Motor neuron (in vitro differentiated cells): Measurements from ENCODE around the gene SERPINA3. TPM values are rescaled to one million over a fixed set of nuclear protein-coding genes. Genes with fewer than 3 reads are reported as not detected.

Experiments used
- ATAC-seq, 8 experiments: fragments of 200-7000 bp; cut with Tn5 transposase; replicated peaks in 6 of 8; 2 replicates each; pipeline ENCODE4 v1.8.0; 2021; ENCODE audit warnings: mild to moderate bottlenecking in 8 of 8, moderate library complexity in 8 of 8
- H3K27ac ChIP-seq, 2 donors: fragments of 250-450 bp; sonication (Bioruptor Pico); 2 replicates each; pipeline ENCODE4 v1.9.0; 2021; ENCODE audit warnings: antibody characterized with exemption in 2 of 2, mild to moderate bottlenecking in 2 of 2, moderate library complexity in 1 of 2
- H3K4me1 ChIP-seq, 2 donors: fragments of 250-450 bp; sonication (Bioruptor Pico); replicated peaks in 1 of 2; 2 replicates each; pipeline ENCODE4 v1.6.1; 2021; ENCODE audit warnings: antibody characterized with exemption in 2 of 2, mild to moderate bottlenecking in 2 of 2, moderate library complexity in 1 of 2
- H3K4me3 ChIP-seq, 5 donors: fragments of 250-450 bp; sonication (Bioruptor Pico); 2 replicates each; pipeline ENCODE4 v1.9.0; 2021; ENCODE audit warnings: antibody characterized with exemption in 5 of 5, mild to moderate bottlenecking in 5 of 5, moderate library complexity in 4 of 5
- WGBS, 10 experiments: fragments of 450-650 bp; shearing (Covaris generic); methylation state at CpG; one replicate each; pipeline ENCODE4 v1.0.0; 2022; 5-methylcytosine and 5-hydroxymethylcytosine counted together
- in situ Hi-C, 9 experiments: fragments of 400-800 bp; cut with MboI; loops; one replicate each; pipeline ENCODE4 v1.15.0; 2021; ENCODE audit warnings: low sequenced_read_pairs in 9 of 9, low pct_unique_long_range_greater_than_20kb in 2 of 9; ENCODE audit not compliant: unreplicated experiment in 9 of 9
- total RNA-seq, 8 experiments: library from RNA; unstranded; fragments of 300-600 nt; gene quantifications; 2 replicates each; pipeline versions ENCODE4 v1.2.3 to v1.2.4, GENCODE V29; 2022

SERPINA3 gene
- total RNA-seq, 8 experiments from 2014 or later: 0.27 to 73.5 (median 1.2) TPM

DNA sequence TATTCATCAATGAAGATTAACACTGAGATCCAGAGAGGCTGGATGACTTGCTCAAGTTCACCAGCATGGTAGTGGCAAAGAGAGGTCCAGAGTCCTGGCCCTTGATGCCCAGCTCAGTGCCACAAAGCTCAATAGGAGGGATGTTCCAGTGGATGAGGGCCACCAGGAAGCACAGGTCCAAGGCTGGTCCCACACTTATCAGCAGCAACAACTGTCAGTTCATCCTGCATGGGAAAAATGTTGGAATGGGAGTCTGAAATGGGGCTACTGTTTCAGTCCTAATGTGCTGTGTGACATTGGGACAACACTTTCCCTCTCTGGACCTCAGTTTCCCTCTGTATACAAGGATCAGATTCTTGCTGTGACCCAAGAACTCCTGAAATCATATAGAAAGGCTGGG lies 19.7 kb upstream of the SERPINA3 start:
- H3K27ac ChIP-seq: no peak overlapping the region
- in situ Hi-C loops: no loop called here
- H3K4me1 ChIP-seq: peaks cover 0 to 17% of the 10 kb centered on the region in 2 donors
- no peak for ATAC-seq
- no peak overlapping the region for H3K4me3 ChIP-seq

DNA sequence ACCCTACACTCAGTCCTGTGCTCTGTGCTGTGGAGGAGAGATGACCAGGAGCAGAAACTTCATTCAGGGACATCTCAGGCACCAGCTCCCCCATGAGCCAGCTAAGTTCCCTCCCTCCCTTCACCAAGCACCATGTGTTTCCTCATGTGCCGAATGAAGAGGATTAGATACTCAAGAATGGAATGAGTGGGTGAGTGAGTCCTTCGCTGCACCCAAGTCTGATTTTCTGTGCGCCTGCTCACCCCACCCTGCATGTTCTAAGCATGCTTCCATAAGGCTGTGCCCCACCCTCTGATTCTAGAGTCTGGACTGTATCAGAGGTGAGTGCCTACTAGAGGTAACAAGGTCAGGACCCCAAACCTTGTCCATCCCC lies 18.8 kb upstream of the SERPINA3 start:
- Histone ChIP-seq H3K27ac (no peak overlapping the region), H3K4me1 (peaks cover 5 to 20% of the 10 kb centered on the region in 2 donors), H3K4me3 (no peak overlapping the region)
- no peak for ATAC-seq
- WGBS, 10 experiments: 60 to 100% methylated on average over 1 of the region's 3 CpGs; no CpG with 5 or more reads in 8 of the 10 experiments
- in situ Hi-C loops: no loop called here

DNA sequence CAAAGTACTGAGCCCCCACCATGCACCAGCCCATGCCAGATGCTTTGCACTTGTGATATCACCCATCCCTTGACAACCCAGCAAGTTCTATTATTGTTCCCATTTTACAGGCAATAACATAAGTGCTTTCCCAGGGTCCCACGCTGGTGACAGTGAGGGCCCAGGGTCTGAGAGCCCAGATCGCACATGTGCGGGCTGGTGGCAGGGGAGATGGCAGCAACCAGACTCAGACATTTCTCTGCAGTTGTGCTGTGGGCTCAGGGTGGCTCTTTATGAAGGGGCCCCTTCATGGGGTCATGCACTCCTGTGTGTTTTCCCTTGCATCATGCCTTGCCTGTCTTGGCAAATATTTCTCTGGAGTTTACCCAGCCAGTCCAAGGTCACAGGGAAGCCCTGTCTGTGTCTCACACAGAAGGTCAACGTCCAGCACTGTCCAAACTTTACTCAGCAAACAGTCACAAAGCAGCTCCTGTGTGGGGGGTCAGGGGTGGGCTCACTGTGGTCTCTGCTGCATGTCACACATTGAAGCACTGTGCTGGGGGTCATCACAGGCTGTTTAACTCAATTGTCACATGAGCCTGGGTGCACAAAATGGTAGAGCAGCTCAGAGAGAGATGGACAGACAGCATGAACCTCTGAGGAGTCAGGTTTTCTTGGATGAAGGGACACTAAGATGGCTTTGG lies 18.3 kb upstream of the SERPINA3 start:
- peak in 1 of 8 experiments; percentile 49 for ATAC-seq
- Histone ChIP-seq H3K27ac (no peak overlapping the region), H3K4me1 (peaks cover 10 to 25% of the 10 kb centered on the region in 2 donors), H3K4me3 (no peak overlapping the region)
- in situ Hi-C loops: no loop called here
- WGBS, 10 experiments: 17 to 80% methylated on average over 1 to 3 of the region's 4 CpGs; no CpG with 5 or more reads in 8 of the 10 experiments

DNA sequence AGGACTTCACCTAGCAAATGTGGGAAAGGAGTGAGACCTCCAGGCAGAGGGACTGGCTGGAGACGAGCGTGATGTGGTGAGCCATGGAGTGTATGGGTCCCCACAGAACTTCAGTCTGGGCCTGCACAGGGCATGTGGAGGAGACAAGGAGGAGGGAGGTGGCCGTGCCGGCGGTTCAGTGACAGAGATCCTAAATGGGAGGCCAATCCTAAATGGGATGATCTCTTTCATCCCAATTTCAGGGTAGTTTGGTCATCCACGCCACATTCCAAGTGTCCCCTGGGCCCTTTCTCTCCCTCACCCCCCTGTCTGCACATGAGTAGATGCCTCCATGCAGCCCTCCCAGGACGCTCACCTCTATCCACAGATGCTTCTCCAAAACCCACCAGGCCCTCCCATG lies 17.8 kb upstream of the SERPINA3 start:
- Histone ChIP-seq H3K27ac (no peak overlapping the region), H3K4me3 (no peak overlapping the region), H3K4me1 (peaks cover 16 to 30% of the 10 kb centered on the region in 2 donors)
- WGBS, 10 experiments: 0 to 100% (median 96%) methylated on average over 1 to 5 of the region's 7 CpGs; no CpG with 5 or more reads in 6 of the 10 experiments
- in situ Hi-C loops: no loop called here
- no peak for ATAC-seq

DNA sequence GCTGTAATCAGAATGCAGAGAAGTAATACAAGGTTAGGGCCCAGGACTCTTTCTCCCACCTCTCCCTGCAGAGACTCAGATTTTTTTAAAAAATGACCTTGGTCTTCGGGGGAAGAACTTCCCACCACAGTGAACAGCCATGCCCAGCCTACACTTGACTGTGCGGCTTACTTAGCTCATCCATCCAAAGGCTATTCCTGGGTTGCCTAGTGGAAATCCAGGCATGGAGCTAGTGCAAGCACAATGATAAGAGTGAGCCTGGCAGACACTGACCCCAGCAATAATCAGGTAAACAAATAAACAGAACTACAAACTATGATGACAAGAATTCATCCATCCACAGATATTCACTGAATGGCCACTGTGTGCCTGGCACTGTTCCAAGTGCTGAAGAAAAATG lies 16.3 kb upstream of the SERPINA3 start:
- Histone ChIP-seq H3K4me1 (peaks cover 23 to 44% of the 10 kb centered on the region in 2 donors), H3K27ac (no peak overlapping the region), H3K4me3 (no peak overlapping the region)
- in situ Hi-C loops: no loop called here
- ATAC-seq: no peak
- WGBS, 10 experiments: 0 to 80% (median 20%) methylated on average over 1 to 2 of the region's 2 CpGs; no CpG with 5 or more reads in 5 of the 10 experiments

DNA sequence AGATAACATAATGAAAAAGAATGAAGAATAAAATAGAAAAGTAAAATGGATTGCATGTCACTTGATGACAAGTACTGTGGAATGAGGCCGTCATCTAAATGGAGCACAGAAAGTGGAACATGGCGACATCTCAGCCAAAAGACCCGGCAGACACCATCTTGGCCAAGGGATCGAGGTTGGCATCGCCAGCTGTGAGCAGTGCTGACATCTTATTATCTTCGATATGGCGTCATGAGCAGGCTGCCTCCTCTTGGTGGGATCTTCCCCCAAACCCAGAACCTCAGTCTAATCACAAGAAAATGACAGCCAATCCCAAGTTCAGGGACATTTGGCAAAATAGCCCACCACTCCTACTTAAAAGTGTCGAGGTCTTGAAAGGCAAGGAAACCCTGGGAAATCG lies 15.8 kb upstream of the SERPINA3 start:
- H3K4me1 ChIP-seq: peaks cover 23 to 47% of the 10 kb centered on the region in 2 donors
- ATAC-seq: no peak
- in situ Hi-C loops: no loop called here

DNA sequence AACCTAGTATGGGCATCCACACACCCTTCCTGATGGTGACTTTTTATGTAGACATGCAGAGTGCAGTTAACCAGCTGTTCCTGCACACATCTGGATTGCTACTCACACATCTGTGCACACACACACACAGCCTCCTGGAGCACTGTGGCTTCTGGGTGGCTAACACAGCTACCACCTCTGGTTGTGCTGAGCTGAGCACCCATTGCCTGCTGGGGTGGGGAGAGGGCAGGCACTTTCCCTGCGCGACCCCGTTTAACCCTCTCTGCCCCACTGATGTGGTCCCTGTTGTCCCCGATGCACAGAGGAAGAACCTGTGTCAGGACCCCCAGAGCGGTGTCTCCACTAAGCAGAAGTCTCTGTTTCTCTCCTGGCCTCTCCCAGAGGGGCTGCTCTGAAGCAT lies 14.4 kb upstream of the SERPINA3 start:
- in situ Hi-C loops: no loop called here
- Histone ChIP-seq H3K27ac (no peak overlapping the region), H3K4me1 (peaks cover 30 to 56% of the 10 kb centered on the region in 2 donors), H3K4me3 (no peak overlapping the region)
- no peak for ATAC-seq
- 100% methylated on average over 1 of the region's 5 CpGs; no CpG with 5 or more reads in 9 of the 10 experiments for WGBS, 10 experiments

More for the DNA sequence above, 15.8 kb upstream of the SERPINA3 start:
- Histone ChIP-seq H3K27ac (no peak overlapping the region), H3K4me3 (no peak overlapping the region)
- 40 to 100% (median 72%) methylated on average over 2 to 9 of the region's 9 CpGs; no CpG with 5 or more reads in 1 of the 10 experiments for WGBS, 10 experiments

DNA sequence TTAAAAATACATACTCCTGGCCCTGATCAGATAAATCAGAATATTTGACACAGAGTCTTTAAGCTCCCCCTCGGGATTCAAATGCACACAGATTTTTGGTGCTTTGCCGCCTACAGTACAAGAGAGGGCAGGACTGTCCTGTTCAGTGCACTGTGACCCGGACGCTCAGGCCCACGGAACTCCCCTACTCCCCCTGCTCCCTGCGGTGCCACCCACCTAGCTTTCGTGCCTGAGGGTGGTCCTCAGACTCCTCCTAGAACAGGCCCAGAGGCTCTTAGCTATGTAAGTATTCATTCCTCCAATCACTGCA lies 13.7 kb upstream of the SERPINA3 start:
- no peak overlapping the region for H3K4me3 ChIP-seq
- peaks cover 30 to 56% of the 10 kb centered on the region in 2 donors for H3K4me1 ChIP-seq
- ATAC-seq: no peak
- in situ Hi-C loops: no loop called here
- no peak overlapping the region for H3K27ac ChIP-seq
- WGBS, 10 experiments: 20 to 94% (median 83%) methylated on average over 1 to 7 of the region's 7 CpGs; no CpG with 5 or more reads in 4 of the 10 experiments

DNA sequence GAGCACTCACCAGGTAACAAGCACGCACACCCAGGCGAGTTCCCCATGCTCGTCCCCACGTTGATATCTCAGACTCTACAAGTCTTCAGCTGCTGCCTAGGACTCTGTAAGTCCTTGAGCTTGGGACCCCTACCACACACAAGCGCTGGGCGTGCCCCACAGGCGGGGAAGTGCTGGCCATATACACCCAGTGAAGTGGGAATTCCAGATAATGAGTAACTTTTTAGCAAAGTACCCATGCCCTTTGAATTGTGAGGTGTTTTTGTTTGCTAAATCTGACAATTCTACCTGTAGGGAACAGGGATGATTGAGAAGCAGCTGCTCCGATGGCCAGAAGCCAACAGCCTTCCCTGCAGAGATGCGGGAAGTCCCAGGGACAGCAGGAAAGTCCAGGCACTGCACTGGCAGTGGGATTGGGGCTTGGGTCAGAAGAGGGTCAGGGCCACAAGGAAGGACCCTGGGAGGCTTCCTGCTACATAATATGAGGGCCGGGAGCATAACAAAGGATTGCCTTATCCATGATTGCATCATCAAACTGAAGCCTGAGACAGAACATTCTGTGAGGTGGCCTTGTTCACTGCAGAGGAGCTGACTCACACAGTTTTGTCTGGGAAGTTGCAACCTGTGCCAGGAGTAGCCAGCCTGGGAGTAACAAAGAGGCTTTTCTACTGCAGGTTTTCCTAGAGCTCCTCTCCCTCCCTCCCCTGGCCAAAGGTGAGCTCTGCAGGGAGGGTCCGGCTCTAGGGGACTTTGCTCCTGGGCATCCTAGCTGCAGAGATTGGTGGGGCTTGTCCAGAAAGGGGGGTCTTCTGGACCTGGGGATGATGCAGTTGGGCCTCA lies 13.2 kb upstream of the SERPINA3 start:
- ATAC-seq: peak; percentile 26 to 87 (median 78)
- Histone ChIP-seq H3K27ac (peak overlapping the region; percentile 71 to 72), H3K4me1 (peaks cover 30 to 53% of the 10 kb centered on the region in 2 donors), H3K4me3 (no peak overlapping the region)
- 17 to 72% (median 60%) methylated on average over 1 to 6 of the region's 11 CpGs; no CpG with 5 or more reads in 4 of the 10 experiments for WGBS, 10 experiments
- in situ Hi-C loops: no loop called here

DNA sequence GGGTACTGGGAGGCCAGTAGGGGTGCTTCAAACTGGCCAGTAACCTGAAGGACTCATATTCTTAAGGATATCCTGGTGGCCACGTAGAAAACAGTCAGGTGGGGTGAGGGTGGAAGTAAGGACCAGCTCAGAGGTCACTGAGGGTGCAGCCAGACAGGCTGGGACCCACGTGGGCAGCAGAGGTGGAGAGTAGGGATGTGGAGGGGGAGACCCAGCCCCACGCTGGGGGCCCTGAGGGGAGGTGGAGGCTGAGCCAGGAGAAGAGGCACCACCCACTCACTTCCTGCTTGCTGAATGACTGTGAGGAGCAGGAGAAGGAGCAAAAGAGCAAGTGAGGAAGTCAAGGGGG lies 12.6 kb upstream of the SERPINA3 start:
- peak overlapping the region; percentile 71 to 72 for H3K27ac ChIP-seq

DNA sequence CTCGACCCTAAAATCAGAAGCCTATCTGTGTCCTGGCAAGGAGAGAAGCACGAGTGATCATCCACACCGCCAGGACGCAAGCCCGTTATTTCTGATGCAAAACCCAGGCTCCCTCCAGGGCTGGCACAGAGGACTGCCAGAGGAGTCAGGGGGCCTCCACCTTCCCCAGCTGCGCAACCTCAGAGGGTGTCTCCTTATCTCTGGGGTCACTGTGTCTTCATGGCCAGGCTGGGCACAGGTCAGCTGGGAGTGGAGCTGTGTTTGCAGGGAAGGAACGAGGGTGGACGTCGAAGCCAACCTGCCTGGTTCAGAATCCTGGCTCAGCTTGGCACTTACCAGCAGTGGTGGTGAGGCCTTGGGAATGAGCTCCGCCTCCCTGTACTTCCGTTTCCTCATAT lies 12.0 kb upstream of the SERPINA3 start:
- ATAC-seq: no peak
- WGBS, 10 experiments: 53 to 100% (median 90%) methylated on average over 1 to 10 of the region's 11 CpGs; no CpG with 5 or more reads in 3 of the 10 experiments
- in situ Hi-C loops: no loop called here
- H3K4me1 ChIP-seq: peaks cover 30 to 48% of the 10 kb centered on the region in 2 donors
- no peak overlapping the region for H3K27ac ChIP-seq
- H3K4me3 ChIP-seq: no peak overlapping the region

More for the DNA sequence above, 12.6 kb upstream of the SERPINA3 start:
- Histone ChIP-seq H3K4me1 (peaks cover 30 to 51% of the 10 kb centered on the region in 2 donors), H3K4me3 (no peak overlapping the region)
- in situ Hi-C loops: no loop called here
- peak in 2 of 8 experiments; percentile 3 to 4 for ATAC-seq
- 20 to 100% (median 80%) methylated on average over 1 of the region's 3 CpGs; no CpG with 5 or more reads in 7 of the 10 experiments for WGBS, 10 experiments

DNA sequence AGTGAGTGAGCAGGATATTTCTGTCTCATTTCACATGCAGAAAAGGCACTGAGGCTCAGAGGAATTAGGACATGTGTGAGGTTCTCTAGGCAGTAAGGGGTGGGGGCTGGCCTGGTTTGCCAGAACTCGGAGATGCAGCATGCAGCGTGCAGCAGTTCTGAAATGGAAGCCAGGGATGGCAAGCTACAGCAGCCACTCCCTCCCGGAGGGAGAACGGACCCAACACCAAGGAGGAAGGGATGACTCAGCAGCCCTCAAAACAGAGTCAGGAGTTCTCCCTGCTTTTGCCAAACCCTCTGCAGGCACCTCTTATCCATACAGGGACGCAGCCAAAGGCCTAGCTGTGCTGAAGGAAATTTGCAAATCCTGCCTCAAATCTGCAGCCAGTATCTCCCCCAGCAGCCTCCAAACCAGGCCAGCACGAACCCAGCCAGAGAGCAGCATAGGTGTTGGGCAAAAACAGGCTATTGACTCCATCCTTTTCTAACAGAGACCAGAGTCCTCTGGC lies 10.3 kb upstream of the SERPINA3 start:
- 0 to 71% (median 29%) methylated on average over 1 to 3 of the region's 6 CpGs; no CpG with 5 or more reads in 2 of the 10 experiments for WGBS, 10 experiments
- peak; percentile 31 to 87 (median 69) for ATAC-seq
- Histone ChIP-seq H3K27ac (peak overlapping the region in 1 of 2 donors; percentile 41), H3K4me3 (no peak overlapping the region), H3K4me1 (peaks cover 30 to 39% of the 10 kb centered on the region in 2 donors)
- in situ Hi-C loops: no loop called here

DNA sequence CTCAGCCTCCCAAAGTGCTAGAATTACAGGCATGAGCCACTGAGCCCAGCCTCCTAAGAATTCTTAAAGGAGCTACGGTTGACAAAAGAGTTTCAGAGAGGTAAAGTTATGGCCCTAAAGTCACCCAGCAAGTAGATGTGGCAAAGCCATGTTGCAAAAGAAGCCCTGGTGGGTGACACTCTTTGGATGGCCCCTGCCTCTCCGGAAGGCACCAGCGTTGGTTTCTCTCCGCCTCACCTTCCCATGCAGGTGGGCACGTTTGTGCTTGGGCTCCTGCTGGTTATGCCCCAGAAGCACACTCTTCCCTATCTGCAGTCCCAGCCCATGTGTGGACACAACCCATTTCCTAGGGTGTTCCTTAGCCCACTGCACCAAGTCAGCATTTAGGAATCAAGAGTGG lies 9.5 kb upstream of the SERPINA3 start:
- Histone ChIP-seq H3K4me1 (peaks cover 30 to 39% of the 10 kb centered on the region in 2 donors), H3K4me3 (no peak overlapping the region), H3K27ac (no peak overlapping the region)
- in situ Hi-C loops: no loop called here
- 75 to 100% (median 89%) methylated on average over 2 to 3 of the region's 5 CpGs; no CpG with 5 or more reads in 6 of the 10 experiments for WGBS, 10 experiments
- ATAC-seq: no peak
